ENCODE measurements around the gene GRIN3B.
"Not testable (repeated sequence)": the region's sequence is repeated elsewhere in the genome, so short reads cannot be mapped to it uniquely, and the experiment has no call there.

The GRIN3B gene, protein sequence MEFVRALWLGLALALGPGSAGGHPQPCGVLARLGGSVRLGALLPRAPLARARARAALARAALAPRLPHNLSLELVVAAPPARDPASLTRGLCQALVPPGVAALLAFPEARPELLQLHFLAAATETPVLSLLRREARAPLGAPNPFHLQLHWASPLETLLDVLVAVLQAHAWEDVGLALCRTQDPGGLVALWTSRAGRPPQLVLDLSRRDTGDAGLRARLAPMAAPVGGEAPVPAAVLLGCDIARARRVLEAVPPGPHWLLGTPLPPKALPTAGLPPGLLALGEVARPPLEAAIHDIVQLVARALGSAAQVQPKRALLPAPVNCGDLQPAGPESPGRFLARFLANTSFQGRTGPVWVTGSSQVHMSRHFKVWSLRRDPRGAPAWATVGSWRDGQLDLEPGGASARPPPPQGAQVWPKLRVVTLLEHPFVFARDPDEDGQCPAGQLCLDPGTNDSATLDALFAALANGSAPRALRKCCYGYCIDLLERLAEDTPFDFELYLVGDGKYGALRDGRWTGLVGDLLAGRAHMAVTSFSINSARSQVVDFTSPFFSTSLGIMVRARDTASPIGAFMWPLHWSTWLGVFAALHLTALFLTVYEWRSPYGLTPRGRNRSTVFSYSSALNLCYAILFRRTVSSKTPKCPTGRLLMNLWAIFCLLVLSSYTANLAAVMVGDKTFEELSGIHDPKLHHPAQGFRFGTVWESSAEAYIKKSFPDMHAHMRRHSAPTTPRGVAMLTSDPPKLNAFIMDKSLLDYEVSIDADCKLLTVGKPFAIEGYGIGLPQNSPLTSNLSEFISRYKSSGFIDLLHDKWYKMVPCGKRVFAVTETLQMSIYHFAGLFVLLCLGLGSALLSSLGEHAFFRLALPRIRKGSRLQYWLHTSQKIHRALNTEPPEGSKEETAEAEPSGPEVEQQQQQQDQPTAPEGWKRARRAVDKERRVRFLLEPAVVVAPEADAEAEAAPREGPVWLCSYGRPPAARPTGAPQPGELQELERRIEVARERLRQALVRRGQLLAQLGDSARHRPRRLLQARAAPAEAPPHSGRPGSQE

GRCh38 chr19:1000095-1000494 lies at the start of gene GRIN3B:
Gene GRIN3B (plus strand): TSS chr19:1000419. CDS start chr19:1000438, 19 bp downstream.
- DNase-seq: no peak

- DNase-seq: no peak
Measured at GRCh38 chr19:952049-952679, 48.1 kb upstream of the GRIN3B start.

- no peak for DNase-seq
Measured at GRCh38 chr19:952680-953444, 47.4 kb upstream of the GRIN3B start.

DNA sequence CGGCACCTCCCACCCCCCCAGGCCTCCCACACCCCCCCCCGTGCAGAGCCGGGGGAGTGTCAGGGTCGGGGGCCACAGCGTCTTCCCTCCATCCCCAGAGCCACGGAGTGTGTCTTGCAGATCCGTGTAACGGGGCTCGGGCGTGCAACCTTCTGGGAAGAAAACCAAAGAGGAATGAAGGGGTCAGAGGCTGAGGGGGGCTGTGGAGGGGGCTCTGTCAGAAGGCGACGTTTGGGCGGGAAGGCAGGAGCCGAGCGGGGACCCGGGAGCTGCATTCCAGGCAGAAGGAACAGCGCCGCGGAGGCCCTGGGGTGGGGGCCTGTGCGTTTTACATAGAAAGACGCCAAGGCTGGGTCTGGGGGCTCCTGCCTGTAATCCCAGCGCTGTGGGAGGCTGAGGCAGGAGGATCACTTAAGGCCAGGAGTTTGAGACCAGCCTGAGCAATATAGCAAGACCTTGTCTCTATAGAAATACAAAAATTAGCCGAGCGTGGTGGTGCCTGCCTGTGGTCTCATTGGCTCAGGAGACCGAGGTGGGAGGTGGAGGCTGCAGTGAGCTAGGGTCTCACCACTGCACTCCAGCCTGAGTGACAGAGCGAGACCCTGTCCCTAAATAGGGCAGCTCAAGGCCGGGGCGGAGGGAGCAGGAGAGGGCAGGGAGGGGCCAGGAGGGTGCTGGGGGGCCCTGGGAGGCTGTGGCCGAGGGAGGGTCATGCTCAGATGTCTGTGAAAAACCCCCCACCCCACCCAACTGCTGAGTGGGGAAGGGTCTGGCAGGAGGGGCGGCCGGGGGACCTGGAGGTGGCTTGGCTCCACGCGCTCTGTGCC lies 46.6 kb upstream of the GRIN3B start:
- DNase-seq: no peak

GRCh38 chr19:954272-954671 lies 45.9 kb upstream of the GRIN3B start:
- DNase-seq: no peak

- DNase-seq: no peak
Measured at GRCh38 chr19:954672-955494, 45.3 kb upstream of the GRIN3B start.

DNA sequence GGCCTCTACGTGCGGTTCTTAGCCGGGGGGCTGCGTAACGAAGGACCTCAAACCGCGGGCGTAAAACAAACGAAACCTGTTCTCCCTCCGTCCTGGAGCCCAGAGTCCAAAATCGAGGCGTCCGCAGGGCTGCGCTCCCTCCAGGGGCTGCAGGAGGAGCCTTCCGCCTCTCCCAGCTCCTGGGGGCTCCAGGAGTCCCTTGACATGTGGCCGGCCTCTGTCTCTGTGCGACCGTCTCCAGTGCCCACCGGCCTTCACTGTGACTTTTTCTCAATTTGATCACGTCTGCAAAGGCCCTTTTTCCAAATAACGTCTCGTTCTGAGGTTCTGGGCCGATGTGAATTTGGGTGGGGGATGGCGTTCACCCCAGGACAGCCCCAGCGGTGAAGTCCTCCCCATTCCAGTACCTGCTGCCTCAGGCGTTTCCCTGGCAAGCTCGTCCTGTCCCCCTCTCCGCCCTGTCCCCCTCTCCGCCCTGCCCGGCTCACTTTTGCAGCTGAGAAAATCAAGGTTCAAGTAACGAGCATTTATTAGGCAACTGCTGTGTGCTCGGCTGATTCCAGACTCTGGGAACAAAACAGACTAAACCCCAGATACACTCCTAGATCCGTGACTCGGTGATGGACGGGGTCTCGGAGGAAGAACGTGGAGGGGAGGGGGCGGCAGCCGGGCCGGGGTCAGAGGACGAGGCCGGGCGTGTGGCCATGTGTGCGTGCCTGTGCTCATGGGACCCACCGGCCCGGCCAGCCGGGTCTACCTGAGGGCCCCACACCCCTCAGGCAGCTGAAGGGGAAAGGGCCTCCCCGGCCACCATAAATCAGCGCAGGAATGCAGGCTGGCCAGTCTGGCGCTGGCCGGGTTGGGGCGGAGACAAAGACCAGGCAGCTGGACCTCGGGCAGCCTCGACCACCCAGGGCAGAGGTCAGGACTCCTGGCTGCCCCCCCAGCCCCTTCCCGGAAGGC lies 44.1 kb upstream of the GRIN3B start:
- DNase-seq: no peak

DNA sequence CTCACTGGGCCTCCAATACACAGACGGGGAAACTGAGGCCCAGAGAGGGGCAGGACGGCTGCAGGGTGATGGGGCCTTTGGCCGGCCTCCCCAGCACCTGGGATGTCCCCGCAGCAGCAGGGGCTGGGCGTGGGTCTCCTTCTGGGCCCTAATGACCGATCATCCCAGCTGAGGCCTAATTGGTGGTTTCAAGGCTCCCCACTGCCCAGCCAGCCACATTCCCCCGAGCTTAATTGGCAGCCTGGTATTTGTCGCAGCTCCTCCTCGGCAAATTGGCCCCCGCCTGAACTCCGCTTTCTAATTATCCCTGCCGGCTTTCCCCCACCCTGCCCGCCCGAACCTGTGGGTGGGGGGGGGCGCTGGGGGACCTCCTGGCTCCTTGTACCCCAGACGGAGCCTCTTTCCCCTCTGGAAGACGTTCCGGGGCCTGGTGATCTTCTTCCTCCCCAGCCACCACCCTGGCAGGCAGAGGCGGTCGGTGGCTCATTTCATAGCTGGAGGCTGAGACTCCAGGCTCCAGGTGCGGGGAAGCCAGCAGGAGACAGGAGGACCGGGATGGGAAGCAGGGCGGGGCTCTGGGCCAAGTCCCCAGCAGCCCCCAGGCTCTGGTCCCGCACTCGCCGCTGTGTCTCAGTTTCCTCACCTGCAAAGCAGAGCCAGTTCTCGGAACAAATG lies 43.3 kb upstream of the GRIN3B start:
- no peak for DNase-seq

- DNase-seq: not testable (repeated sequence)
Measured at GRCh38 chr19:957578-957977, 42.6 kb upstream of the GRIN3B start.

DNA sequence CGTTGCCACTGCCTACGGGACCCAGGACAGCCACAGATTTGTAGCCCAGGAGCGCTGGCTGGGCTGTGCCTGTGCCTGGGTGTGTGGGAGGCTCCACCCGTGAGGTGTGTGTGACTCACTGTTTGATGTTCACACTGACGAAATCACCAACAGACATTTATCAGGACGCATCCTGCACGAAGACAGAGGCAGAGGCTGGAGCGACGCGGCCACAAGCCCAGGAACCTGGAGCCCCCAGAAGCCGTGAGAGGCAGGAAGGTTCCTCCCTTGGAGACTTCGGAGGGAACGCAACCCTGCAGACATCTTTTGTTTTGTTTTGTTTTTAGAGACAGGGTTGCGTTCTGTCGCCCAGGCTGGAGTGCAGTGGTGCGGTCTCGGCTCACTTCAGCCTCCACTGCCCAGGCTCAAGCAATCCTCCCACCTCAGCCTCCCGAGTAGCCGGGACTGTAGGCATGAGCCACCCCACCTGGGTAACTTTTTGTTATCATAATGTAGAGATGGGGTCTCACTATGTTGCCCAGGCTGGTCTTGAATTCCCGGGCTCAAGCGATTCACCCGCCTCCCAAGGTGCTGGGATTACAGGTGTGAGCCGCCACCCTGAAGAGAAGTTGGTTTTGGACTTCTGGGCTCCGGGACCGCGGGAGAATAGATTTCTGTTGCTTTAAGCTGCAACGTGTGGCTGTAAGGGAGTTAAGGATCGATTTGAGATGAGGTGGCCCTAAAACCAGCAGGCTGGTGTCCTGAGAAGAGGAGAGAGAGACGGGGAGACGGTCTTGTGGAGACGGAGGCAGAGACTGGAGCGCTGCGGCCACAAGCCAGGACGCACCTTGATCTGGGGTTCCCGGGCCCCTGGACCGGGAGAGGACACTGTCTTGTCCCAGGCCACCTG lies 41.0 kb upstream of the GRIN3B start:
- no peak for DNase-seq

GRCh38 chr19:960020-960419 lies 40.2 kb upstream of the GRIN3B start:
- DNase-seq: no peak

DNA sequence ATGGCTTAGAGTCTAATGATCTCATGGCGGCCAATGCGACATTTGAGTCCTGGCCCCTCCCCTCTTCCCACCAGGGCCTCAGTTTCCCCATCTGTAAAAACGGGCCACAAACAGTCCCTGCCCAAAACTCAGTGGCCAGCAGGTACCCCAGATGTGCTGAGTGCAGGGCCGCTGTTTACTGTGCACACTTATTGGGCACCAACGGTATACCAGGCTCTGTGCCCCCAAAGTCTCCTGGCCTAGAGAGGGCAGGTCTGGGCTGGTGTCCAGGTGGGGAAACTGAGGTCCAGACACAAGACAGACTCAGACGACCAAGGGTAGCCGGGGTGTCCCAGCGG lies 39.6 kb upstream of the GRIN3B start:
- DNase-seq: no peak

DNA sequence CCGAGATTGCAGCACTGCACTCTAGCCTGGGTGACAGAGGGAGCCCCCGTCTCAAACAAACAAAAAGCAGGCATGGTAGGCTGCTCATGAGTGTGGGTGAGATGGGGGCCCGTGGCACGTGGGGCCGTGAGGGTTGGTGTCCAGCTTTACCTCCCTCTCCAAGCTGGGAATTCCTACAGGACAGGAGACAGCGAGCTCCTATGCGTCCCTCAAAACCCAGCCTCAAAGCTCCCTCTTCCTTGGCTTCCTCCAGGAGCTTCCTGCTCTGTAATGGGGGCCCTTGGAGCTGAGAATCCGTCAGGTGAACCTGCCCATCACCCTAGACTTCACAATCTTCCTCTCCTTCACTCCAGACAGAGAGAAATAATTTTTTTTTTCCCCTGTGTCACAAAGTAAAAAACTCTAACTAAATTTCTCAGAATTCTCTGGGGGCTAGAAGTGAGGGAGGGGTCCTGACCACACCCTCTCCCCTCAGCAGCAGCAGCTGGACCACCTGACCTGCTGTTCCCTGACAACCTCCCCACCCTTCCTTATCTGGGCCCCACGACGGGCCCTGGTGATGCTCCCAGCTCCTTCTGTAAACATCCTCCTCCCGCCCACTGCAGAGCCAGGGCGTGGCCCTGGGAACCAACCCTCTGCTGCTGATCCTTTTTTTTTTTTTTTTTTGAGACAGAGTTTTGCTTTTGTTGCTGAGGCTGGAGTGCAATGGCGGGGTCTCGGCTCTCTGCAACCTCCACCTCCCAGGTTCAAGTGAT lies 38.2 kb upstream of the GRIN3B start:
- no peak for DNase-seq

DNA sequence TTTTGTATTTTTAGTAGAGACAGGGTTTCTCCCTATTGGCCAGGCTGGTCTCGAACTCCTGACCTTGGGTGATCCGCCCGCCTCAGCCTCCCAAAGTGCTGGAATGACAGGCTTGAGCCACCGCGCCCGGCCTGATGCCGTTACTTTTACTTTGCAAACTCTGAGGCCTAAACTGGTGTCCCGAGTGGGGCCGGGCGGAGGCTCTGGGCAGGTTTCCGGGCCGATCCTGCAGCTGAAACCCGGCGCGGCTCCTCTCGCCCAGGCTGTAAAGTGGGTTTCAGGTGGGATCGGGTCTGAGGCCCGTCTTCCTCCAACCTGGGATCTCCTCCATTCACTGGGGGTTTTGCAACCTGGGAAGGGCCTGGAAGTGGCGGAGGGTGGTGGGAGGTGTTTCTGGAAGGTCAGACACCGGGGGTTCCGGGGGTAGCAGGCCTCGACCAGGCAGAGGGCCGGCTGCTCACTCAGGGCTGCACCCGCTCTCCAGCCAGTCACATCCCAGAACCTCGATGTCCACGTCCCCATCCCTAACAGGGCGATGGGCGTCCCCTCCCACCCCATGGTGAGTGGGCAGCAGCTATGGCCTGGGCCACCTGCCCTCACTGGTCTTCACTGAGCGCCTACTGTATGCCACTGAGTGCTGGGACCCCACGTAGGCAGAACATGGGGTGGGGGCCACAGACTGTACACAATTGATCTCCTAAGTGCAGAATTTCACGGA lies 37.4 kb upstream of the GRIN3B start:
- no peak for DNase-seq

GRCh38 chr19:963486-963951 lies 36.7 kb upstream of the GRIN3B start:
- no peak for DNase-seq

DNA sequence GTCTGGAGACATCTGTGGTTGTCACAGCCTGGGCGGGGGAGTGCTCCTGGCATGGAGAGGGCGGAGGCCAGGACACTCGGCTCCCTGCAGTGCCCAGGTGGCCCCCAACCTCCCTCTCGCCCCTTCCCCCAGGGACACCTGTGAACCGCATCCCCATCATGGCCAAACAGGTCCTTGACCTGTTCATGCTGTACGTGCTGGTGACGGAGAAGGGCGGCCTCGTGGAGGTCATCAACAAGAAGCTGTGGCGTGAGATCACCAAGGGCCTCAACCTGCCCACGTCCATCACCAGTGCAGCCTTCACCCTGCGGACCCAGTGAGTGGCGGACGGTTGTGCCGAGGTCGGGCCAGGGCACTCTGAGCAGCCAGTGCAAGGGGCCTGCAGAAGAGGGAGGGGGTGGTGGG lies 36.1 kb upstream of the GRIN3B start:
- no peak for DNase-seq
